ENCODE results near the gene GPC6.

DNA sequence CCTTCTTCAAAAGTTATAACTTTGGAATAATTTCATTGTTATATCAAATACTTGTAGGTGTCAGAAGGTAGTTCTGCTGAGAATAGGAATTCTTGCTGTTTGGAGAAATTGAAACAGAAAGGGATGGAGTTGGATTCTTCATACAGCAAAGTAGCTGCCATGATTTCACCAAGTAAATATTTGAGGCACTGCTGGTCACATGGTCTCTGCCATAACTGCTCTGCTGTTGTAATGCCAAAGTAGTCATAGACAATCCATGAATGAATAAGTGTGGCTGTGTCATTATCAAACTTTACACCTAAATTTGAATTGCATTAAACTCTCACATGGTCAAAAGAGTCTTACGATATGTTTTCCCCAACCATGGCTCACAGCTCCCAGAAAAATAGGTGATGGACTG is 308.6 kb downstream of the GPC6 start:
- TF ChIP-seq, protein P1, sequence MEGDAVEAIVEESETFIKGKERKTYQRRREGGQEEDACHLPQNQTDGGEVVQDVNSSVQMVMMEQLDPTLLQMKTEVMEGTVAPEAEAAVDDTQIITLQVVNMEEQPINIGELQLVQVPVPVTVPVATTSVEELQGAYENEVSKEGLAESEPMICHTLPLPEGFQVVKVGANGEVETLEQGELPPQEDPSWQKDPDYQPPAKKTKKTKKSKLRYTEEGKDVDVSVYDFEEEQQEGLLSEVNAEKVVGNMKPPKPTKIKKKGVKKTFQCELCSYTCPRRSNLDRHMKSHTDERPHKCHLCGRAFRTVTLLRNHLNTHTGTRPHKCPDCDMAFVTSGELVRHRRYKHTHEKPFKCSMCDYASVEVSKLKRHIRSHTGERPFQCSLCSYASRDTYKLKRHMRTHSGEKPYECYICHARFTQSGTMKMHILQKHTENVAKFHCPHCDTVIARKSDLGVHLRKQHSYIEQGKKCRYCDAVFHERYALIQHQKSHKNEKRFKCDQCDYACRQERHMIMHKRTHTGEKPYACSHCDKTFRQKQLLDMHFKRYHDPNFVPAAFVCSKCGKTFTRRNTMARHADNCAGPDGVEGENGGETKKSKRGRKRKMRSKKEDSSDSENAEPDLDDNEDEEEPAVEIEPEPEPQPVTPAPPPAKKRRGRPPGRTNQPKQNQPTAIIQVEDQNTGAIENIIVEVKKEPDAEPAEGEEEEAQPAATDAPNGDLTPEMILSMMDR (IDR thresholded peaks at IDR 0.05; ENCODE audit: poor library complexity): no peak
- no peak for TF ChIP-seq EZH2 (IDR thresholded peaks at IDR 0.05; ENCODE audit: borderline replicate concordance)
- no peak for TF ChIP-seq EZH2phosphoT487 (IDR thresholded peaks at IDR 0.05; ENCODE audit: low read depth, severe bottlenecking, unreplicated experiment)
